GM13977 (cell line): ENCODE measurements around the gene CDH13.

Experiments
- DNase-seq: peaks from one replicate; pipeline ENCODE4 v3.0.0; 2012; ENCODE audit warnings: low spot score
- CTCF ChIP-seq: IDR thresholded peaks from 2 replicates; pipeline ENCODE4 v1.5.1; 2012; ENCODE audit warnings: mild to moderate bottlenecking, control low read depth; ENCODE audit not compliant: insufficient read depth; ENCODE audit errors: extremely low read depth, missing control alignments
- in situ Hi-C: fragments of 300-500 bp; cut with MboI; formaldehyde crosslinking; loops from one replicate; pipeline ENCODE4 v1.12.0; 2022; ENCODE audit warnings: low sequenced_read_pairs, low pct_unique_long_range_greater_than_20kb, mixed read lengths, inconsistent platforms; ENCODE audit not compliant: unreplicated experiment

CDH13 gene

DNA sequence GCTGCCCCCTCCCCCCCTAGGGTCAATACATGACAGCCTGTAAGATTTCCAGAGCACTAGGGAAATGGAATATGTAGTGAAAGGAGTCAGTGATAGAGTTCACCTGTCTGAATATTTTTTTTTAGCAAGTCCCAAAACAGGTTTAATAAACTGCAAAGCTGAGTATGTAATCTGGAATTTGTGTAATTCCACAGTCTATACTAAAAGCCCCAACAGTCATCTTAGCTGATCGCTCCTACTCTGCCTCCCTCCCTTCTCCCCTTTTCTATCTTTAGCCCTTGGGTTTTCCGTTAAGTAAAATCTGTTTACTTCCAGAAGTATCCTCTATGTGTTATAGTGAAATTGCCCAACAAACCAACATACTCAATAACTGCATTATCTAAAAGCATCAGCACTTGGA lies 3.5 kb downstream of the CDH13 start:
- DNase-seq = no peak
- TF ChIP-seq CTCF = no peak
- in situ Hi-C loops = loop anchor here (25.0 kb wide), 1 partner anchor 368 kb away; no protein-coding TSS in a partner anchor

DNA sequence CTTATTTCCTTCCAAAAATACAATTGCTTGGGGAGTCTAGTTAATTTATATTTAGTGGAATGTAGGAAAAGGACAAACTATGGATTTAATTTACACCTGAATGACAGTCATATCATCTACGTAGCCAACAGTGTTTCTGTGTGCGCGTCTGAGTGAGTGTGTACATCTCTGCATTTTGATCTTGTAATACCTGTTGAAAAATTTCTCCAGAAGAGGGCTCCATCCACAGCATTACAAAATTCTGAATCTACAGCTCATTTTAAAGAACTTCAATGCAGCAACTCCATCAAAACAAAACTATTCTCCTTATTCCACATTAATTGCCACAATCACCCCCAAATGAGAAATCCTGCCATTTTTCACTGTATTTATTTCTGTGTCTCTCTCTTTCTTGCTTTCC lies 3.9 kb downstream of the CDH13 start:
- no peak for DNase-seq
- in situ Hi-C loops = loop anchor here (25.0 kb wide), 1 partner anchor 368 kb away; no protein-coding TSS in a partner anchor

DNA sequence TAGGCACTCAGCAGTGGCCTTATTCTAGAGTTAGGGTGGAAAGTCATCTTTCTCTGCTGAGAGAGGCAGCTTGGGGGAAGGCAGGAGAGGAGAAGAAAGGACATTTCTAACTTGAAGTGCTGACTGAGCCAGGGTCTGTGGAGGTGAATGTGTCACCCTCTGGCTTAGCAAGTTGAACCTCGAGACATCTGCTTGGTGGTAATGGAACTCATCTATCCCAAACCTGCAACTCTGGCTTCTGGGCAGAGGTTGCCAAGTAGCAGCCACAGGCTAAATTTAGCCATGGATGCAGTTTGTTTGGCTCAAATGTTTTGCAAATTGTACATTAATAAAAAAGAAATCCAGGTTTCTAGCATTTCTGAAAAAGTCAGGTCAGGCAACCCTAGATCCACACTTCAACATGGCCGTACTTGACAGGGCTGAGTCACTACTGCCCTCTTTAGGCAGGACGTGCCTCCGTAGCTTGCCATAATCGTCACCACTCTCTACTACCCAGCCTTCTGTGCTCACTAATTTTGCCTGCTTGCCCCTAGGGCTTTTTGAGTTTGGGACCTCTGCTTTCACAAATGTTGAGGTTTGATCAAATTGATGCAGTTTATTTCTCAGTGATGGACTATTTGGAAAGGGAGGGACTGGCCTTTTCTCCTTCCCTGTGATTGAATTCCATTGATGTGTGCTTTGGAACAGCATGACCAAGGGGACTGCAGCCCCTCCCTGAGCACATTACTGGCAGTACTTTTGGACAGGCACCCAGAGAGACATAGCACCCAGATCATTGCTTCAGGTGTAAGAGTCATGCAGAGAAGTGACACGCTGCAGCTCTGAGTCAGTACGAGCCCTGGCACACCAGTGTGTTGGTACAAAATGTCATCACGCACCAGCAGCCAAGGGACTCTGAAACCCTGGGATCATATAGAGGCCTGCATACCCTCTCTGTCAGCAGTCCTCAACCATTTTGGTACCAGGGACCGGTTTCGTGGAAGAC lies 5.2 kb downstream of the CDH13 start:
- peak; percentile 18 for TF ChIP-seq CTCF
- DNase-seq = no peak
- in situ Hi-C loops = loop anchor here (25.0 kb wide), 1 partner anchor 370 kb away; no protein-coding TSS in a partner anchor

More for the DNA sequence above, 3.9 kb downstream of the CDH13 start:
- no peak for TF ChIP-seq CTCF

DNA sequence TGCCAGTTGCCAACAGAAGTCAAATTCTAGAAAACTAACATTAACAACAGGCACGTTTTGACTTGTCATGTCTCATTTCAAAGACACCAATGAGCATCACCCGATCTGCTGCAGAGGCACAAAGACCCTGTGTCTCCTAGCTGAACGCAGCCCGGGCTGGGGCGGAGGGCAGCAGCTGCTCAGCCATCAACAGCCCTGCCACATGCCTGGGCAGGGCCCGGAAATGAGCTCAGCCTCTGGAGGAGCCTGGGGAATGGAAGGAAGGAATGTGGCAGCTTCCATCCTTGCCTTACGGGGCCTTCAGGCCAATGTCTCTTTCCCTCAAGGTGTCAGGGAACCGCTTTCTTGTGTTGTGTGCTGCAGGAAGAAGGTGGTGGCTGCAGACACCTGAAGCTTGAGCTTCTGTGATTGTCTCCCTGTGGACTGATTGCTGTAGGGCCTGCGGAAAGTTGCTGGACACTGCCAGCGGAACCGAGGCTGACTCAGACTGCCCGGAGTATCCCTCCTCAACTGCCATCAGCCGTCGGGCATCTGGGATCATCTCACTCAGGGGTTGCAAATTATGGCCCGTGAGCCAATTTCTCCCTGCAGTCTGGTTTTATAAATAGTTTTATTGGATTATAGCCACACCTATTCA lies 7.3 kb downstream of the CDH13 start:
- in situ Hi-C loops = loop anchor here (25.0 kb wide), 1 partner anchor 372 kb away; no protein-coding TSS in a partner anchor
- DNase-seq = no peak
- no peak for TF ChIP-seq CTCF

GRCh38 chr16:82634955-82635610 lies 8.3 kb downstream of the CDH13 start:
- in situ Hi-C loops = loop anchor here (25.0 kb wide), 1 partner anchor 373 kb away; no protein-coding TSS in a partner anchor
- no peak for TF ChIP-seq CTCF
- no peak for DNase-seq

- in situ Hi-C loops = loop anchor here (25.0 kb wide), 1 partner anchor 374 kb away; no protein-coding TSS in a partner anchor
- no peak for TF ChIP-seq CTCF
- DNase-seq = no peak
Observed at GRCh38 chr16:82636485-82636884, 9.7 kb downstream of the CDH13 start.
